Activated CD8-positive, alpha-beta memory T cell treated with anti-CD3 and anti-CD28 coated beads, Interleukin-2, amount 50 U/mL, for 24 hours (primary cell): ENCODE data around the gene NOX5.
"Not testable (repeated sequence)": the region's sequence is repeated elsewhere in the genome, so short reads cannot be mapped to it uniquely, and the experiment has no call there.

Experiments used
- DNase-seq: peaks from one replicate; pipeline ENCODE4 v3.0.0-alpha.2; 2020; ENCODE audit errors: extremely low read depth

The NOX5 gene

DNA sequence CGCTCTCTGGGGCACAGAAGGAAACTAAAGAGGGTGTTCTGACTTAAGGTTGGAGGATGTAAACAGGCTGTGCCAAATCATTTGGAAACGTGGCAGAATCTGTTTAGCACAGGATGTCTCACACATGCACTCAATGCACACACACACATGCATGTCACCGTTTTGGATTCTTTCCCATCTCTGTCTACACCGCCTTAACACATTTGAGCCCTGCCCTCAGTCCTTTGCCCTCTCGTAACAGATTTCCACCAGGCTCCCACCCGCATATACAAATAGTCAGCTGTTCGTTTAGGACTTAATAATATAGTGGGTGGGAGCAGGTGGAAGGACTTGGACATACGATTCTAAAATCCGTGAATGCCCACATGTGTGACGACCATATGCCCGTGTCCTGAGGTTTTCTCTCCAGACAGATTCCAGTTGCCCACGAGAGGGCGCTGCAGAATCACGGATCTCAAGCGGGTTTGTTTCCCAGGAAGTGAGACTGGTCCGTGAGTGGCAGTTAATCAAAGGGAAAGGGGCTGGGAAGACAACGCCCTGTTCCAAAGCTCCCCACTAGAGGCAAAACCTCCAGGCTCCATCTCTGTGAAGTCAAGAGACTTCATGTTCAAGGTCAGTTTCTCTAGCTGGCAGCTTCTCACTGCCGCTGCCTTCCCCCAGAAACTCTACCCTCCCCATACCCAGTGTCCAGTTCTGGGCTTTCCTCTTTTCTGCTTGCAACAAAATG lies 44.5 kb downstream of the NOX5 start:
- peak; percentile 21 for DNase-seq

DNA sequence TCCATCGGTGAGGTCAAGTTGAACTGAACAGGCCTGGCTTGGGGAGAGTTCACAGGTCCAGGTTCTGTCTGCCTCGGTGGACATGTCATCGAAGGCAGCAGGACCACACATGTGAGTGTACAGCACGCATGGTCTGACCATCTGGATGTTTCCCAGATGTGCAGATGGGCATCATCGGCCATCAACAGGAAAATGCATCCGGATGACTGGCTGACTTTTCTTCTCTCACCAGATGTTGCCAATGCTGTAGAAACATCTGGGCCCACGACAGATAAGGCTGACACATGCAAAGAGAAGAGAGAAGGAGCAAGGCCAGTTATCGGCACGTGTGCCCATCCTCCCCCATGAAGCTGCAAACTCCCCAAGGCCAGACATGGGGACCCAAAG lies 45.1 kb downstream of the NOX5 start:
- DNase-seq = no peak

GRCh38 chr15:69060041-69060481 lies 45.6 kb downstream of the NOX5 start:
- DNase-seq = no peak

- DNase-seq = no peak
These were observed 46.2 kb downstream of the NOX5 start for GRCh38 chr15:69060744-69061143.

- no peak for DNase-seq
These were observed 46.9 kb downstream of the NOX5 start for GRCh38 chr15:69061414-69061842.

- DNase-seq = no peak
These were observed 50.2 kb downstream of the NOX5 start for GRCh38 chr15:69064649-69065048.

- no peak for DNase-seq
These were observed 51.8 kb downstream of the NOX5 start for GRCh38 chr15:69066007-69066995.

GRCh38 chr15:69067296-69067695 lies 52.8 kb downstream of the NOX5 start:
- DNase-seq = no peak

DNA sequence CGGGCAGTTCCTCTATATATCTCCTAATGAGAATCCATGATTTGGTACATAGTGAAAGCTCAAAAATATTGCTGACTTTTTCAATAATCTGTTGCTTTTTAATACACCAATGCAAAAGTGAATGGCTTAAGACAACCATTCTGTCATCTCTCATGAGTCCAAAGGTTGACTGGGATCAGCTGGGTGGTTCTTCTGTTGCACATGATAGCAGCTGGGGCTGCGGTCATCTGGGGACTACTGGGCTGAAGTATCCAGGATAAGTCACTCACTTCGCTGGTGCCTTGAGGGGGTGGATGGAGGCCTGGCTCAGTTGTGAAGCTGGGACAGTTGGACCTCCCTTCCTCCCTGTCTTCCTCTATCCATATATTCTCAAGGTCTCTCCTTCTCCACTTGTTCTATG lies 53.7 kb downstream of the NOX5 start:
- no peak for DNase-seq

- not testable (repeated sequence) for DNase-seq
These were observed 54.8 kb downstream of the NOX5 start for GRCh38 chr15:69069290-69069689.

DNA sequence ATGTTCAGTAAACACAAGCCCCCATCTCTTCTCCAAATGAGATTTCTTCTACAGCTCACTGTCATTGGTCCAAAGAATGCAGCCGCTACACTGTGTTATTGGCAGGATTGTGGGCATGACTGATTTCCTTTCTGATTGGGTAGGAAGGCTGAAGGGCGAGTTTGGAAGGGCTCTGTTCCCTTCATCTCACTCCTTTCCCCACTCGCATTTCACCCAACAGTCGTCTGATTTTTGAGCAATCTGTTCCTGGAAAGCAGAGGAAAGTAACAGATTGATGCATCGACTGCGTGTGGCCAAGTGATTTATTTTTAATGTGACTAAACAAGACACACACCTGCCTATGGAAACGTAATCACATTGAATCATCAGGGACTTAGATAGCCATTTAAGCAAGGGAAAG lies 55.5 kb downstream of the NOX5 start:
- DNase-seq = no peak

GRCh38 chr15:69070396-69070795 lies 55.9 kb downstream of the NOX5 start:
- no peak for DNase-seq

GRCh38 chr15:69071260-69071659 lies 56.8 kb downstream of the NOX5 start:
- no peak for DNase-seq

DNA sequence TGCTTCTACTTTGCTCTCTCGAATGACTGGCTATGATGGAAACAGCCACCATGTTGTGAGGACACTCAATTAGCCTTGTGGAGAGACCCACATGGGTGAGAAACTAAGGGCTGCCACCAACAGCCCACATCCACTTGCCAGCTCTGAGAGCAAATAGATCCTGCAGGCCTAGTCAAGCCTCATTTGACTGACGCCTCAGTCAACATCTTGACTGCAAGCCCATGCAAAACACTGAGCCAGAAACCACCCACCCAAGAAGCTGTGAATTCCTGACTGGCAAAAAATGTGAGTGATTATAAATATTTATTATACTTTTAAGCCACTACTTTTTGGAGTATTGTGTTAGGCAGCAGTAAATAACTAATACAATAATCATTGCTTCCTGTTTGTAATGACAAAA lies 58.4 kb downstream of the NOX5 start:
- DNase-seq = no peak

GRCh38 chr15:69074001-69074842 lies 59.7 kb downstream of the NOX5 start:
- no peak for DNase-seq

DNA sequence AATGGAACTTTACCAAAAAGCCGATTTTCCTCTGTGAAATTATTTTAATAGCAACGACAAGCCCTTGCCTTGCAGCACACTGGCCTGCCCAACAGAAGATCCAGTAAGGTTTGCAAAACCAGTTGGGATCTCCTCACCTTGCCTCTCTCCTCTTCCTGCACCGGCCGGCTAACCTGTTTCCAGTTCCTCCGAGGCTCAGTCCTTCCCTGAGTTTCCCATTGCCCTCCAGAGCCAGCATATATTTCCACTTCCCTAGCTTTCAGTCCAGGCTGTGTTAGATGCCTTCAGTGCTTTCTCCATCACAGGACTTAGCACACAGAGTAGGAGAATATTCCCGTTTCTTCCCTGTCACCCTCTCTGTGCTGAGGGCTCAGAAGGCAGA lies 60.3 kb downstream of the NOX5 start:
- DNase-seq = no peak

DNA sequence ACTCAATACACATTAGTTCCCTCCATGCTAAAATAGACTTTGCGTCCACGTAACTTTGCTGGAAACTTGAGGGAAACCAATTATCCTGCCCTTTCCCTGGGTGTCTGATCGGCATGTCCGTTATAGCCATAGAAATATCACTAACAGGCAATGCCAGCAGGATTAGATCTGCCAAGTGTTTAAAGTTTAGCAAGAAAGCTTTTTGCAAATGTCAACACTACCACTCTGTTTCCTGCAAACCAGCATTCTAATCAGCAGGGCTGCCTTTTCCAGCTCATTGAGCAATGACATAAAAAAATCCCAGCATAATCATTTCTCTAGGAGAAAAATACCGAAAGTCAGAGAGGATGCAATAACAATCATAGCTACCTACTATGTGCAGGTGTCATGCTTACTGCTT lies 60.9 kb downstream of the NOX5 start:
- no peak for DNase-seq

- no peak for DNase-seq
These were observed 62.3 kb downstream of the NOX5 start for GRCh38 chr15:69076756-69077155.

- no peak for DNase-seq
These were observed 64.1 kb downstream of the NOX5 start for GRCh38 chr15:69078638-69079037.

GRCh38 chr15:69080295-69081248 lies 66.1 kb downstream of the NOX5 start:
- DNase-seq = no peak
